Sigmoid colon (tissue), 7 donors: ENCODE data around the gene DLAT. TPM values are rescaled to one million over a fixed set of nuclear protein-coding genes. Genes with fewer than 3 reads are reported as not detected.

Experiments
- DNase-seq: peaks from one replicate; pipeline ENCODE4 v3.0.0-alpha.2; 2019
- H3K27ac ChIP-seq, 4 donors: fragments of 200-600 bp; sonication (generic); one replicate each; pipeline ENCODE4 v1.5.1; 2016 to 2019; ENCODE audit warnings: mild to moderate bottlenecking in 1 of 4
- H3K27me3 ChIP-seq, 3 donors: fragments of 200-600 bp; sonication (generic); one replicate each; pipeline ENCODE4 v1.5.1; 2019; ENCODE audit warnings: mild to moderate bottlenecking in 1 of 3
- H3K36me3 ChIP-seq, 4 donors: fragments of 200-600 bp; sonication (generic); one replicate each; pipeline ENCODE4 v1.5.1; 2016 to 2019
- H3K4me1 ChIP-seq, 4 donors: fragments of 200-600 bp; sonication (generic); one replicate each; pipeline ENCODE4 v1.5.1; 2017 to 2019
- H3K4me3 ChIP-seq, 4 donors: fragments of 200-600 bp; sonication (generic); one replicate each; pipeline ENCODE4 v1.5.1; 2017 to 2019; ENCODE audit warnings: mild to moderate bottlenecking in 2 of 4, moderate library complexity in 1 of 4
- H3K9me3 ChIP-seq, 4 donors: fragments of 200-600 bp in 3 of 4; sonication (generic) in 3 of 4; one replicate each; pipeline versions ENCODE4 v1.5.1 to v1.6.1; 2013 to 2019
- CTCF ChIP-seq, 4 experiments: fragments of 450-650 bp in 3 of 4; fragments of 200-600 bp in 1 of 4; IDR thresholded peaks; one replicate each; pipeline ENCODE4 v1.5.1; 2016 to 2019; ENCODE audit warnings: antibody characterized with exemption in 4 of 4, mild to moderate bottlenecking in 3 of 4, moderate library complexity in 2 of 4
- EP300 ChIP-seq, 4 donors: sonication (generic); formaldehyde crosslinking; IDR thresholded peaks; one replicate each; pipeline ENCODE4 v1.6.1; 2017; ENCODE audit warnings: antibody characterized with exemption in 4 of 4
- POLR2A ChIP-seq, 2 donors: fragments of 450-650 bp; IDR thresholded peaks; one replicate each; pipeline ENCODE4 v1.6.1; 2016; ENCODE audit warnings: antibody characterized with exemption in 2 of 2, mild to moderate bottlenecking in 2 of 2, moderate library complexity in 2 of 2
- POLR2AphosphoS5 ChIP-seq, 4 donors: sonication (generic); formaldehyde crosslinking; IDR thresholded peaks; one replicate each; pipeline ENCODE4 v1.6.1; 2017; ENCODE audit warnings: antibody characterized with exemption in 4 of 4
- WGBS, 2 donors: extraction: QIAGEN DNeasy Blood & Tissue Kit; methylation state at CpG; one replicate each; pipeline ENCODE4 v1.1.7; 2013; 5-methylcytosine and 5-hydroxymethylcytosine counted together
- intact Hi-C: fragments of 100-400 bp; cut with DNase I; formaldehyde crosslinking; loops from one replicate; pipeline ENCODE4 v1.15.1; 2023
- polyA plus RNA-seq, 3 donors: library from polyadenylated mRNA; stranded (reverse); fragments of 200-250 nt; gene quantifications; one replicate each; pipeline ENCODE4 v1.2.3, GENCODE V29; 2013
- total RNA-seq, 4 donors: library from RNA; depleted of rRNA; stranded (reverse); fragments of >200 nt; gene quantifications; one replicate each; pipeline ENCODE4 v1.1.0, GENCODE V29; 2016
- donor health status: healthy with polysubstance abuse.
- donor health status: Bipolar disorder and iron deficiency.
- donor health status: healthy.

The DLAT gene
- total and polyA plus RNA-seq, 7 donors: 23.2 to 49.0 (median 27.3) TPM

DNA sequence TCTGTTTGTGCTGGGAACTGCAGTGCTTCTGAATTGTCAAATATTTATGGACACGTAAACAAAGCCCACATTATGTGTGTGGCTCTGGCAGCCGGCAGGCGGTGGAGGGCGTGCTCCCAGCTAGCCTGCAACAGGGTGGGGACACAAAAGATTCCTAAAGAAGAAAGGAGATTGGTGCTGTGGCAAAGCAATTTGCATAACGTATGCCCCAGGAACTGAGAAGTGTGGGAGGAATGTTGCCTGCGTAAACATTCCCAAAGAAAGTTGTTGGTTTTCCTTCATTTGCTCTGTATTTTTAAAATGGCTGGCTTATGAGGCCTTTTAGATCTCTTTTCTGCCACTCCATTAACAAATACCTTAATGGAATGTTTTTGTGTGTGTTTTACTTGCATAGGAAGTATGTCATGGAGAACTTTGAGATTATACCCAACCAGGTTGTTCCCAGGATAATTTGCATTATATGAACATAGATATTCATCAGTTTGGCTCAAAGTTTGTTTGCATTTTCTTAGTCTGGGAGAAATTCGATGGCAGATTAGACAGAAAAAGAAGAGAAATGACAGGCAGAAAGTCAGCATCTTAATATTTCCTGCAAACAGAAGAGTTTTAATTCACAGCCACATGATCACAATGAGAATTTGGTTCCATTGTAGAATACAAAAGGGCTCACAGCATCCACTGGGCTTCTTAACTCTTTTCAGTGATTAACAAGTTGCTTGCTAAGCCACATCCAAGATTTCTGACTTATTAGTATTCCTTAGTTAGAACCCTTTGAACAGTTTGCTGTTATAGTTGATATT lies 41.8 kb upstream of the DLAT start:
- intact Hi-C loops: no loop called here
- no peak for DNase-seq
- Histone ChIP-seq H3K9me3 (no peaks in the 10 kb centered on the region), H3K4me1 (peaks cover 0 to 77% (median 55%) of the 10 kb centered on the region in 4 donors), H3K27ac (peak overlapping the region; percentile 95 to 99 (median 97)), H3K27me3 (no peaks in the 10 kb centered on the region), H3K36me3 (peaks cover 10 to 73% (median 19%) of the 10 kb centered on the region in 4 donors), H3K4me3 (peak overlapping the region in 1 of 4 donors; percentile 1)
- TF ChIP-seq POLR2AphosphoS5 (IDR thresholded peaks at IDR 0.05) (peak in 1 of 4 donors; percentile 39), EP300 (IDR thresholded peaks at IDR 0.05) (no peak)
- 12 to 56% methylated on average over 7 of the region's 7 CpGs for WGBS, 2 donors

GRCh38 chr11:111986589-111986988 lies 38.6 kb upstream of the DLAT start:
- no peak for DNase-seq
- Histone ChIP-seq H3K4me1 (peaks cover 0 to 58% (median 38%) of the 10 kb centered on the region in 4 donors), H3K27me3 (no peaks in the 10 kb centered on the region), H3K9me3 (no peaks in the 10 kb centered on the region), H3K27ac (peak overlapping the region; percentile 39 to 99 (median 87)), H3K36me3 (peaks cover 18 to 80% (median 23%) of the 10 kb centered on the region in 4 donors), H3K4me3 (no peak overlapping the region)
- whole genome bisulfite sequencing, 2 donors: 82 to 88% methylated on average over 5 of the region's 5 CpGs
- TF ChIP-seq POLR2A (IDR thresholded peaks at IDR 0.05) (no peak), POLR2AphosphoS5 (IDR thresholded peaks at IDR 0.05) (no peak), CTCF (IDR thresholded peaks at IDR 0.05) (no peak), EP300 (IDR thresholded peaks at IDR 0.05) (no peak)
- intact Hi-C loops: no loop called here

- no peaks in the 10 kb centered on the region for H3K9me3 ChIP-seq
- no peaks in the 10 kb centered on the region for H3K27me3 ChIP-seq
- H3K4me3 ChIP-seq: no peak overlapping the region
- H3K27ac ChIP-seq: peak overlapping the region; percentile 78 to 99 (median 88)
- no peak for DNase-seq
- 88 to 97% methylated on average over 6 of the region's 6 CpGs for WGBS, 2 donors
- no peak for TF ChIP-seq POLR2A (IDR thresholded peaks at IDR 0.05)
- TF ChIP-seq EP300 (IDR thresholded peaks at IDR 0.05): no peak
- no peak for TF ChIP-seq POLR2AphosphoS5 (IDR thresholded peaks at IDR 0.05)
- no peak for TF ChIP-seq CTCF (IDR thresholded peaks at IDR 0.05)
- H3K4me1 ChIP-seq: peaks cover 0 to 33% (median 17%) of the 10 kb centered on the region in 4 donors
- intact Hi-C loops: no loop called here
- peaks cover 41 to 82% (median 48%) of the 10 kb centered on the region in 4 donors for H3K36me3 ChIP-seq
These were observed 34.8 kb upstream of the DLAT start for GRCh38 chr11:111990381-111990780.

DNA sequence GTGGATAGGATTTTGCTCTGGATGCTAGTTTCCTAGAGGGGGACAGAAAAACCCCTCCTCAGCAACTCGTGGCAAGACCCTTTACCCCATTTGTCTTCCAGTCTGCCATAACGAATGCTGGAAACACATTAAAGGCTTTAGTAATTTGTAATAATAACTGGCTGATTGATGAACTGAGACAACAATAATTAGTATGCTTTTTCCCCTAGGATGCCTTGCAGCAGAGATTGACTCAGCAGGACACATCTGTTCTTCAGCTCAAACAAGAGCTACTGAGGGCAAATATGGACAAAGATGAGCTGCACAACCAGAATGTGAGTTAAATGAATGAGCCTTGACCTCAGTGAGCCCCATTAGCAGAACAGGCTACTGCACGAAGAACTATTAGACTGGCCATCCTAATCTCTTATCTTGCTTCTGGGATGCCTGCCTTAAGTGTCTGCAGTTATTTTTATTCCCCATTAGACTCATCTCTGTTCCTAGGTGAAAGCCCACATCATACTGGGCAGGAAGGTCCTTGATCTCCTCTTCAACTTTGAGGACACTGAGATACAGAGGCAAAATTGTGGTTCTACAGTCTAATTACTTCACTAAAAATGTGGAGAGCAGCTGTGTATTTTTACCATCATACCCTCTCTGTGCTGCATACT lies 32.9 kb upstream of the DLAT start:
- Histone ChIP-seq H3K27ac (peak overlapping the region in 2 of 4 donors; percentile 48 to 96), H3K36me3 (peaks cover 41 to 82% (median 58%) of the 10 kb centered on the region in 4 donors), H3K27me3 (no peaks in the 10 kb centered on the region), H3K4me1 (peaks cover 0 to 23% (median 13%) of the 10 kb centered on the region in 4 donors), H3K4me3 (no peak overlapping the region), H3K9me3 (no peaks in the 10 kb centered on the region)
- no peak for DNase-seq
- TF ChIP-seq POLR2A (IDR thresholded peaks at IDR 0.05) (no peak), CTCF (IDR thresholded peaks at IDR 0.05) (no peak), EP300 (IDR thresholded peaks at IDR 0.05) (no peak), POLR2AphosphoS5 (IDR thresholded peaks at IDR 0.05) (no peak)
- intact Hi-C loops: no loop called here
- WGBS, 2 donors: 84 to 85% methylated on average over 3 of the region's 3 CpGs

DNA sequence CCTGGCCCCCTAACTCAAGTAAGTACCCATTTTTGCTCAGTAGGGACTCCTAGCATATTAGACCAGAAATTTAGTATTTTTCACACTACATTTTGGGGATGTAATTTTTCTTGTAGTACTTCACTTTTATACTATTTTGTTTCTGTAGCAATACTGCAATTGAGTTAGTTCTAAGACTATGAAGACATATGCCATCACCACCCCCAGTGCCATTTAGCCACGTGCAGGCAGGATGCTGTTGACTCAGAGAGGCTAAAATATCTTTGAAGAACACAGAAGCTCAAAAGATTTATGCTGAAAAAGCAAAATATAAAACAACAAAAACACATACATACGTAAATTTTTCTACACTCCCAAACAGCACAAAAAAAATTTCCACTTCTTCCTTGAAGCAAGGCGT lies 29.1 kb upstream of the DLAT start:
- H3K4me3 ChIP-seq: no peak overlapping the region
- DNase-seq: no peak
- peaks cover 58 to 100% (median 83%) of the 10 kb centered on the region in 4 donors for H3K36me3 ChIP-seq
- 86 to 90% methylated on average over 3 of the region's 3 CpGs for WGBS, 2 donors
- no peak for TF ChIP-seq EP300 (IDR thresholded peaks at IDR 0.05)
- TF ChIP-seq CTCF (IDR thresholded peaks at IDR 0.05): no peak
- no peak for TF ChIP-seq POLR2A (IDR thresholded peaks at IDR 0.05)
- no peak for TF ChIP-seq POLR2AphosphoS5 (IDR thresholded peaks at IDR 0.05)
- H3K9me3 ChIP-seq: no peaks in the 10 kb centered on the region
- intact Hi-C loops: no loop called here
- H3K27ac ChIP-seq: peak overlapping the region in 3 of 4 donors; percentile 25 to 51 (median 47)
- no peaks in the 10 kb centered on the region for H3K4me1 ChIP-seq
- no peaks in the 10 kb centered on the region for H3K27me3 ChIP-seq
